H4 (cell line): ENCODE results near the gene BCAS3. TPM values are rescaled to one million over a fixed set of nuclear protein-coding genes. Genes with fewer than 3 reads are reported as not detected.

Experiments
- DNase-seq: peaks from one replicate; pipeline ENCODE4 v3.0.0-alpha.2; 2015; ENCODE audit warnings: low spot score
- total RNA-seq: library from RNA; depleted of rRNA; stranded (reverse); fragments of >200 nt; shearing (Covaris generic); gene quantifications from 2 replicates; pipeline ENCODE4 v1.2.3, GENCODE V29; 2014

The BCAS3 gene
- total RNA-seq, 1 experiment from 2014 or later = 10.2 TPM

GRCh38 chr17:61251939-61252865, 574.6 kb downstream of the BCAS3 start:
- peak; percentile 98 for DNase-seq

GRCh38 chr17:61253362-61253761, 575.7 kb downstream of the BCAS3 start:
- DNase-seq = no peak

- DNase-seq = no peak
Observed at GRCh38 chr17:61253937-61254574, 576.4 kb downstream of the BCAS3 start.

DNA sequence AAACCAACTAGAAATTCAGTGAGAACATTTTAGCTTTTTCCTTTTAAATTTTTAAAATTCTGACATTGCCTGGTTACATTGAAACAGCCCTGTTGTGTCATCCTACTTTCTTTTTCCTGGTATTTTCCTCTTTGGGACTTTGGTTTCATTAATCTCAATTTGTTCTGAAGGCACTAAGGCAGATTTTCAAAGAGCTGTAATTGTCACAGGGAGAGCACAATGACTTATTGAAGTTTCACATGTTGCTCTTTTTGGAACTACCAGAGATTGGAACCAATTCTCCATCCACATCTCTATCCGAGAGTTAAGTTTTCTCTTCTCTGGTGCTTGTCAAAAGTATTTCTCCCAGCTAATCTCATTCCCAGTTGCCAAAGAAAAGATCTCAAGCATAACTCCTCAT, 577.3 kb downstream of the BCAS3 start:
- no peak for DNase-seq

DNA sequence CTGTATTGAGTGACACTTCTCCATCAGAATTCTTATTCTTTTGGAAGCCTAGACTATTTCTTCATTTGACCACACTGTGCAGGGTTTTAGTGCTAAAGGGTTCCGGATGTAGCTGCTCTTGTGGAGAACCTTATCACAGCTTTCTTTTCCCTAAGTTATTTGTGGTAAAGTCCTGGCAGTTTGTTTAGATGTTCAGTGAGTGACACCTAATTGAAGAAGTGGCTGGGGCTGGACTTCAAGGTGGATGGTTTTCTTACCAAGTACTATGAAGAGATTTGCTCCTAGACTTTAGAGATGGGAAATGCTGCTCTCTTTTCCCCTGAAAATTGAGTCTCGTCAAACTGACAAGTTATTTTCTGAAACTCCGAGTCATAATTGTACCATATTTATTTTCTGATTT, 578.0 kb downstream of the BCAS3 start:
- DNase-seq = peak; percentile 43

GRCh38 chr17:61259360-61259759, 581.7 kb downstream of the BCAS3 start:
- DNase-seq = no peak

DNA sequence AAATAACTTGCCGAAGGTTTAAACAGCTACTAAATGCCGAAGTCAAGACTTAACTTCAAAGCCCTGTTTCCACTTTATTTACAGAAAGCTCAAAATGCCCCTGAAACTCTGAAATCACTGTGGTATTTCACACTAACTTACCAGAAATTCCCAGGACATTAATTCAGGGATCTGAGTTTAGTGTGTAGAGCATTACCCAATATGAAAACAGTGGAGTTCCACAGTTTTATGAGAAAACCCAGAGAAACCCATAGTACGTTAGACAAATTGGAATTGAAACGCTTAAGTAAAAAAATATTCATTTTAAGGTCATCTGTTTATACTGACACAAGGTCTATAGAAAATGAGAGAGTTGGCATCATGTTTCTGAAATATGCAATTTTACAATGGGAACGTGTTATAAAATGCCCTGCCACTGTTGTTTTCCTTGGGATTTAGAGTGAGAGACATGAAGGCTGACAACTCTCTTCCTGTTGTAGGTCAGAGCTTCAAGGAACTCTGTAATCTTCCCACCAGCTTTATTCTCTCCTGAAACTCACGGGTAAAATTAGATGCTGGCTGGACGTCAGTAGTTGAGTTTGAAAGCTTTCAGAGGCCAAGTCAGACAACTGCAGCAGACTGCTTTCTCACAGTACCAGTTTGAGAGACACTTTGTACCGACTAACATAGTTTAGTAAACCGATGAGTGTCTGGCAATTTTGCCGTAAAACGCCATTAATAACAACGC, 582.6 kb downstream of the BCAS3 start:
- DNase-seq = no peak

GRCh38 chr17:61261001-61261637, 583.5 kb downstream of the BCAS3 start:
- DNase-seq = no peak

DNA sequence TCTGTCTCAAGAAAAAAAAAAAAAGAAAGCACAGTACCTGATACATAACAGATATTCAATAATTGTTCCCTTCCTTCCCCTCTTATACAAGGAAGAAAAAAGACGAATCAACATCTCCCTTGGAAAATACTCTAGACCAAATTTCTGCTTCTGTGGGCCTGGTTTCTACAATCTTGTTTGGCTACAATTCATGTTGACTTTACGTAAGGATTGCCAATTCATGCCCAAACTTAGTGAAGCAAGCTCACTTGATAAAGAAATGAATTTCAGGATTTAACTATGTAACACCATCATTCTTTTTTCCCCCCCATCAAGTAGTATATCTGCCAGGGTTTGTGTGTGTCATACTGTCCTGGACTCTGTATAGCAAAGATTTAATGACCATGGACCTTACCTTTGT, 587.7 kb downstream of the BCAS3 start:
- DNase-seq = no peak

GRCh38 chr17:61267847-61268246, 590.2 kb downstream of the BCAS3 start:
- no peak for DNase-seq

GRCh38 chr17:61275395-61275794, 597.7 kb downstream of the BCAS3 start:
- no peak for DNase-seq

DNA sequence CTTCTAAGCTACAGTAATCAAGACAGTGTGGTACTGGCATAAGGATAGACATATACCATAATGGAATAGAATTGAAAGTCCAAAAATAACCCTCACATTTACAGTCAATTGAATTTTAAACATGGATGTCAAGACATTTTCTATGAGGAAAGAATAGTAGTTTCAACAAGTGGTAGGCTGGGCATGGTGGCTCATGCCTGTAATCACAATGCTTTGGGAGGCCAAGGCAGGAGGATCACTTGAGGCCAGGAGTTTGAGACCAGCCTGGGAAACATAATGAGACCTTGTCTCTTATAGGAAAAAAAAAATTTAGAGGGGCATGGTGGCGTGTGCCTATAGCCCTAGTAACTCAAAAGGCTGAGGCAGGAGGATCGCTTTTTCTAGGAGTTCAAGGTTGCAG, 599.2 kb downstream of the BCAS3 start:
- no peak for DNase-seq

GRCh38 chr17:61279476-61280145, 602.0 kb downstream of the BCAS3 start:
- peak; percentile 52 for DNase-seq

GRCh38 chr17:61280338-61280737, 602.7 kb downstream of the BCAS3 start:
- no peak for DNase-seq

DNA sequence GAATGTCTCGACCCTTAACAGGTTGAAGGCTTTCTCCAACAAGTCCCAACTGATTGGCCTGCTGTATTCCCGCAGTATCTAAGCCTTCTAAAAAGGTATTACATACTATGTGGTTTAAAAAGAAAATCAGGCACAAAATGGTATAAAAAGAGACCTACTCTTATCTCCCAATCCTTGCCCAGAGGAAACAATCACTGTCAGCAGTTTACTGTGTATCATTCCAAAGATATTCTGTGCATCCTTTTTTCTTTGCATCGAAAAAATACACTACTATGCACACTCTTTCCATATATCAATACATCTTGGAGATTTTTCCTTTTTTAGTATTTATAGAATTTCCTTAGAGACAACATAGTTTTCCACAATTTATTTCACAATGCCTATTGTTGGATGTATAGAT, 603.2 kb downstream of the BCAS3 start:
- no peak for DNase-seq

DNA sequence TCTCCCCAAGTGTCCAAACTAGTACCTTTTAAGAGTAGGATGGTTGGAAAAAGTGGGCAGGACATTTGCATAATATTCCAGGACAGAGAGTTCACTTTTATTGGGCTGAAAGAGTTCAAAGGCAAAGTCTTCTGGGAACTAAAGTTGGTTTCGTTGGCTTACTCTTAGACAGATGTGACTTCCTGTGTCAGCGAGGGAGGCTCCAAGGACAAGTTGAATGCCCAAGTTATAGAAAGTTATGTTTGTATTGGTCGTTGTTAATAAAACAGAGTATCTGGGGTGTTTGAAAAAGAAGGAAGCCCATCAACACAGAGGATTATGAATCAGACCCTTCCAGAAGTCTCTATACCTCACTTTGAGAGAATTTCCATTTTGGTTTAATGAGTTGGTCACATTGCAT, 604.7 kb downstream of the BCAS3 start:
- no peak for DNase-seq

- DNase-seq = no peak
Observed at GRCh38 chr17:61283043-61283442, 605.4 kb downstream of the BCAS3 start.

GRCh38 chr17:61284174-61284573, 606.5 kb downstream of the BCAS3 start:
- DNase-seq = peak; percentile 59

DNA sequence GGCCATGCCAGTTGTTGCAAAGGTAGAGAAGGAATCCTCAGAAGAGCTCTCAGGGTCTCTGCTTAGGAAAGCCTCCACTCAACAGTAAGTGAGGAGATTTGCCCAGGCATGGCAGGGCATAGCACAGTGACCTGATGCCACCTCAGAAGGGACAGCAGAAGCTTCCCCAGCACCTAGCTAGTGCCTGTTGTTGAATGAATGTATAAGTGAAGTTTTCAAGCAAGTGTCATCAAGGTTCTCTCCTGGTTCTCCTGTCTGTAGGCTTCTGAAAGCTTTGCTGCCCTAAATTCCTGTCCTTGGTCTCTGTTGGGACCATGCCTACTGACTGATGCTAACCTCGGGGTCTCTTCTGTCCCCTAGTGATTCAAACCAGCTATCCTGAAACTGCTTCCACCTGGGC, 607.1 kb downstream of the BCAS3 start:
- no peak for DNase-seq

DNA sequence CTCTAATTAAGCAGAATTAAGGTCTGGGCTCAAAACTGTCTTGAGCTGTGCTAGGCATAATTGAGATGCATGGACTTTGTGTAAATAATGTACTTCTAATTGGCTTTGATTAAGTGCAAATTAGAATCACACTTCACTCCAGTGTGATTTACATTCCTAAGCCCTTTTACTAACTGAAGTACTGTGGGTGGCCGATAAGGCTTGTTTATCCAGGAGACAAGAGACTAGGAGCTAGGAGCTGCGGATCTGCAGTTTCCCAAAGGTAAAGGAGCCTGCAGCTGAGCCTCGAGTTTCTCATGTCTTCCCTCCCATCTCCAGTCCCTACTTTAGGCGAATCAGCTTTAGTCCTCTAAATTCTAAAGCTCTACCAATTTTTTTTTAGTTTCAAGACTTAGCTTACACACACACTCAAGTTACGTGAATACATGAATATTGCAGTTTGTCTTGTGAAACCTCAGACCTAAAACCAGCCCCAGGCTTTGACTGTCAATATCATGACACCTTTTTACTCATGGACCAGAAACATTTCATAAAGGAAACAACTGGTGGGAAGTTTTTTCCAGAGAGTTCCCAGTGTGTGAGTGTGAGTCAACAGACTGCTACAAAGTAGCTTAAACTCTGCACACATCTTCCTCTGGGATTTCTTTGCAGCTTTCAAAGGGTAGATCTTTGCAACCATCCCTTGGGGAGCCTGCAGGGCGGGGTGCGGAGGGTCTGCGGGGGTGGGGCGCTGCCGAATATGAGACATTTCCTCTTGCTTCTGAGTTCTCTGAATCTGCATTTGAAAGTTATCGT, 608.1 kb downstream of the BCAS3 start:
- no peak for DNase-seq

GRCh38 chr17:61286449-61286848, 608.8 kb downstream of the BCAS3 start:
- DNase-seq = no peak
